Naive thymus-derived CD4-positive, alpha-beta T cell (primary cell): ENCODE measurements around the gene ZSWIM6. TPM values are rescaled to one million over a fixed set of nuclear protein-coding genes. Genes with fewer than 3 reads are reported as not detected.

Experiments
- ATAC-seq: fragments of 150-1000 bp; cut with Tn5 transposase; 2 replicates; pipeline ENCODE4 v1.10.0; 2021; ENCODE audit warnings: mild to moderate bottlenecking, moderate library complexity
- CTCF ChIA-PET: fragments of 350-600 bp; sonication (Branson Sonifier 250); formaldehyde crosslinking; loops from one replicate; lab custom pipeline; 2021; ENCODE audit warnings: antibody characterized with exemption; lab: Charles Lee
- POLR2A ChIA-PET: fragments of 350-600 bp; sonication (Branson Sonifier 250); formaldehyde crosslinking; loops from one replicate; lab custom pipeline; 2021; ENCODE audit warnings: antibody characterized with exemption, inconsistent platforms; lab: Charles Lee
- DNase-seq, 9 donors: peaks; one replicate each; pipeline versions ENCODE4 v3.0.0 to v3.0.0-alpha.2; 2020 to 2022; ENCODE audit warnings: mixed read lengths in 1 of 9
- H3K27ac ChIP-seq: one replicate; pipeline ENCODE4 v1.7.0; 2013; ENCODE audit warnings: mild to moderate bottlenecking, low read depth, low read length, moderate library complexity
- H3K27me3 ChIP-seq, 2 donors: one replicate each; pipeline ENCODE4 v1.7.0; 2013; ENCODE audit warnings: low read length in 2 of 2, mild to moderate bottlenecking in 2 of 2, moderate library complexity in 2 of 2; ENCODE audit not compliant: control insufficient read depth in 2 of 2, insufficient read depth in 2 of 2
- H3K36me3 ChIP-seq, 3 experiments: 1 replicate in 2 of 3; 2 replicates in 1 of 3; pipeline ENCODE4 v1.7.0; 2013; ENCODE audit warnings: low read length in 3 of 3, mild to moderate bottlenecking in 3 of 3, moderate library complexity in 1 of 3; ENCODE audit not compliant: insufficient read depth in 3 of 3, control insufficient read depth in 2 of 3
- H3K4me1 ChIP-seq, 2 donors: one replicate each; pipeline ENCODE4 v1.7.0; 2013; ENCODE audit warnings: low read length in 2 of 2, mild to moderate bottlenecking in 2 of 2, moderate library complexity in 1 of 2; ENCODE audit not compliant: control insufficient read depth in 2 of 2, insufficient read depth in 2 of 2
- H3K4me3 ChIP-seq: 2 replicates; pipeline ENCODE4 v1.7.0; 2013; ENCODE audit warnings: mild to moderate bottlenecking, low read length
- H3K9me3 ChIP-seq, 3 experiments: 1 replicate in 2 of 3; 2 replicates in 1 of 3; pipeline ENCODE4 v1.7.0; 2013; ENCODE audit warnings: low read length in 3 of 3; ENCODE audit not compliant: control insufficient read depth in 2 of 3
- H3K27ac Mint-ChIP-seq, 9 donors: one replicate each; pipeline ENCODE4 v1.8.0; 2020 to 2022; ENCODE audit warnings: mixed read lengths in 9 of 9, mild to moderate bottlenecking in 8 of 9, moderate library complexity in 5 of 9, inconsistent platforms in 2 of 9
- H3K27me3 Mint-ChIP-seq, 5 donors: one replicate each; pipeline ENCODE4 v1.8.0; 2021 to 2022; ENCODE audit warnings: mixed read lengths in 5 of 5, mild to moderate bottlenecking in 1 of 5
- H3K36me3 Mint-ChIP-seq, 5 donors: one replicate each; pipeline ENCODE4 v1.8.0; 2020 to 2022; ENCODE audit warnings: mixed read lengths in 5 of 5, mild to moderate bottlenecking in 3 of 5, inconsistent platforms in 1 of 5
- H3K4me1 Mint-ChIP-seq, 7 donors: one replicate each; pipeline ENCODE4 v1.8.0; 2020 to 2022; ENCODE audit warnings: mixed read lengths in 7 of 7, mild to moderate bottlenecking in 3 of 7, inconsistent platforms in 1 of 7
- H3K4me3 Mint-ChIP-seq, 10 donors: one replicate each; pipeline ENCODE4 v1.8.0; 2020 to 2022; ENCODE audit warnings: mild to moderate bottlenecking in 10 of 10, mixed read lengths in 10 of 10, moderate library complexity in 6 of 10, inconsistent platforms in 2 of 10
- H3K9me3 Mint-ChIP-seq, 11 donors: one replicate each; pipeline ENCODE4 v1.8.0; 2020 to 2022; ENCODE audit warnings: mixed read lengths in 11 of 11, mild to moderate bottlenecking in 4 of 11, inconsistent platforms in 1 of 11, moderate library complexity in 1 of 11
- intact Hi-C, 2 donors: fragments of 100-400 bp; cut with micrococcal nuclease; formaldehyde crosslinking; loops; one replicate each; pipeline ENCODE4 v1.15.1; 2023
- polyA plus RNA-seq, 2 donors: library from polyadenylated mRNA; unstranded; fragments of 300-500 nt; fragmentation: Illumina TruSeq; gene quantifications; one replicate each; pipeline ENCODE4 v1.2.3, GENCODE V29; 2021
- total RNA-seq, 6 experiments: library from RNA in 5 of 6; stranded (reverse) in 5 of 6; gene quantifications; 1 replicate in 5 of 6; 2 replicates in 1 of 6; pipeline ENCODE4 v1.2.3 and lab custom pipeline; 2021 to 2026

The ZSWIM6 gene
- total RNA-seq (10 to 100 TPM in 3 of 5 experiments, 1 to 10 TPM in 2; 4.2 to 18.5 (median 11.5) TPM), polyA plus RNA-seq (under 1 TPM; 0.29 to 0.48 TPM), total RNA-seq (lab: John Stamatoyannopoulos, UW) (29.3 reads per million, percentile 59 among the genes with 10 or more reads in this experiment)

DNA sequence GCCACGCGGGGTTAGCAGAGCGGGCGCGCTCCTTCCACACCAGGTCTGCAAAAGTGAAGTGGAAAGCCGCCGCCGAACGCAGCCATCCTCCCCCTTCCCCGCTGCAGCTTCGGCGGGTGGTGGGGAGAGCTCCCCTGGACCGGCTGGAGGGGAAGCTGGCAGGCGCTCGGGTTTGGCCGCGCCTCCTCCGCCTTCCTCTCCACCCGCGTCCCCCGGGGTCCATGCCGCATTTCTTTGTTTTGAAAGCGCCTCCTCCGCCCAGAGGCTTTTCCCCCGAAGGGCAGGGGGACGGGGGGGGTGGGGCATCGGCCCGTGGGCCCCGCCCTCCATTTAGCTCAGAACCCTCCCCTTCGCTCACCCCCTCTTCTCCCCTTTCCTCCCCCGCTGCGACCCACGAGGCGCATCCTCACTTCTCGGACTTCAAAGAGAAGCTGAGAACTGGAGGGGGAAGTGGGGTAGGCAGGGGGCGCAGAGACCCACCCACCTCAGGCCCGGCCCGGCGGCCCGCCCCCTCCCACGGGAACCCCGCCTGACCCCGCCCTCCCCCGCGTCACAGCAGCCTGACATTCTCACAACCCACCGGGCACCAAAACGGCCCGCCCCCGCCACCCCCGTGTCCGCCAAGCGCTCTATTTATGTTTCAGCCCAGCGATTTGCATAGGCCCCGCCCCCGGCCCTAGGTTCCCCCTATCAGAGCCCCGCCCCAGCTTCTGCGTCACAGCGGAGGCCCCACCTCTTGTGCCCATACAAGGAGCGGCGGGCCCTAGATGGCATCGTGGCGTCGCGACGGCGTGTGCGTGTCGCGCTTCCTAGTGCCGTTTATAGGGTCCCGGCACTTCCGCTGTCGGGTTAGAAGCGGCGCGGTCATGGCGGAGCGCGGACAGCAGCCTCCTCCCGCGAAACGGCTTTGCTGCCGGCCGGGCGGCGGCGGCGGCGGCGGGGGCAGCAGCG, at the start of gene ZSWIM6:
ZSWIM6 (plus strand) TSS at position 852 of the 951 bp plus-strand sequence; CDS start at position 867, 15 bp downstream.
- CTCF ChIA-PET: interaction anchor here (0.7 to 1.3 kb wide), 2 partner anchors 11 to 64 kb away, joined by 3 read pairs; no protein-coding TSS in a partner anchor
- Histone ChIP-seq H3K27me3 (no peaks in the 10 kb centered on the region), H3K4me3 (peak within 1 kb of the TSS; percentile 86), H3K4me1 (peaks cover 15 to 29% of the 10 kb centered on the region in 2 donors), H3K36me3 (peaks cover 0 to 11% (median 0%) of the 10 kb centered on the region in 3 experiments), H3K27ac (peak within 1 kb of the TSS; percentile 91), H3K9me3 (no peaks in the 10 kb centered on the region)
- Mint-ChIP-seq H3K27ac (peak within 1 kb of the TSS; percentile 81 to 98 (median 95)), H3K36me3 (peaks cover 0 to 8% (median 7%) of the 10 kb centered on the region in 5 donors), H3K4me1 (peaks cover 22 to 44% (median 31%) of the 10 kb centered on the region in 7 donors), H3K9me3 (peaks cover 0 to 3% (median 0%) of the 10 kb centered on the region in 11 donors), H3K27me3 (peaks cover 7 to 52% (median 19%) of the 10 kb centered on the region in 5 donors), H3K4me3 (peak within 1 kb of the TSS; percentile 87 to 98 (median 94))
- POLR2A ChIA-PET: interaction anchor here (0.6 to 3.2 kb wide), 19 partner anchors 10 to 1072 kb away, joined by 3 to 27 read pairs (median 4); partner anchors contain the start of genes DEPDC1B, DIMT1, ERCC8 and NDUFAF2
- DNase-seq (peak; percentile 96 to 99 (median 97)), ATAC-seq (peak; percentile 90)
- intact Hi-C loops: loop anchor here (1.0 to 5.0 kb wide), 17 partner anchors 12 to 1081 kb away; partner anchors contain the start of genes ERCC8 (in 2 of the 2), IPO11 (in 2 of the 2), NDUFAF2 (in 2 of the 2) and SMIM15 (in 2 of the 2)

DNA sequence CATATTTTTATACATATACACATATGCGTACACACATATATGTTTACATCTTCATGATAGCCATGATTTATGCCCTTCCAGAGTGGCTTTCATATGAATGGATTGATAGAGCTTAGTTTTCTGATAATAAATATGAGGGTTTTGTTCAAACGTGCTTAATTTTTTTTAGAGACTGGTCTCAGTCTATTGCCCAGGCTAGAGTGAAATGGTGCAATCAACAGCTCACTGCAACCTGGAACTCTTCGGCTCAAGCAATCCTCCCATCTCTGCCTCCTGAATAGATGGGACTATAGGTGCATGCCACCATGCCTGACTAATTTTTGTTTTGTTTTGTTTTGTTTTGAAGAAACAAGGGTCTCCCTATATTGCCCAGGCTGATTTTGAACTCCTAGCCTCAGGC, 48.6 kb upstream of the ZSWIM6 start:
- H3K9me3 ChIP-seq: no peaks in the 10 kb centered on the region
- no peak overlapping the region for H3K27ac ChIP-seq
- Mint-ChIP-seq H3K9me3 (peaks cover 0 to 6% (median 0%) of the 10 kb centered on the region in 11 donors), H3K4me1 (peaks cover 0 to 9% (median 0%) of the 10 kb centered on the region in 7 donors), H3K27ac (no peak overlapping the region), H3K27me3 (no peaks in the 10 kb centered on the region), H3K4me3 (no peak overlapping the region), H3K36me3 (no peaks in the 10 kb centered on the region)
- no peaks in the 10 kb centered on the region for H3K4me1 ChIP-seq
- no peak overlapping the region for H3K4me3 ChIP-seq
- H3K27me3 ChIP-seq: no peaks in the 10 kb centered on the region
- ChIA-PET POLR2A (interaction anchor here (0.7 to 1.0 kb wide), 2 partner anchors 47 to 327 kb away, joined by 3 read pairs; no protein-coding TSS in a partner anchor), CTCF (interaction anchor here (1.0 kb wide), 1 partner anchor 227 kb away, joined by 3 read pairs; no protein-coding TSS in a partner anchor)
- no peaks in the 10 kb centered on the region for H3K36me3 ChIP-seq
- intact Hi-C loops: loop anchor here in 1 of 2 donors (10.0 kb wide), 1 partner anchor 339 kb away; the partner anchor contains the start of genes ERCC8 and NDUFAF2
- ATAC-seq (no peak), DNase-seq (peak in 2 of 9 donors; percentile 12 to 24)

DNA sequence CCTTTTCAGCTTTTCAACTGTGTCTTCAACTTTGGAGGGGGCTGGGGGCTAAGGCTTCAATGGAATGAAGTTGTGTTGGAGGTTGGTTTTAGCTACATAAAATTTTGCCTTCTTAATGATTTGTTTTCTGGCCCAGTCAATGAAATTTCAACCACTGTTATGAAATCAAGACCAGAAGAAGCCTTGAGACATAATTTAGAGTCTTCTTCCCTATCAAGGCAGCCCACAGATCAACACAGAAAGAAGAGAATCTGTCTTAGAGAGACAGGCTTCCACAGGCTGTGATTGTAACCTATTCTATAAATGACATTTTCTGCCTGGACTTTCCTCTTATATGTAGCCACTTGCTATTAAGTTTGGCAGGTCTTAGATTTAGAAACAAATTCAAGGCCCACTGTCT, 46.5 kb upstream of the ZSWIM6 start:
- Mint-ChIP-seq H3K4me3 (no peak overlapping the region), H3K4me1 (peaks cover 0 to 8% (median 0%) of the 10 kb centered on the region in 7 donors), H3K36me3 (no peaks in the 10 kb centered on the region), H3K27ac (peak overlapping the region in 1 of 9 donors; percentile 25), H3K27me3 (no peaks in the 10 kb centered on the region), H3K9me3 (peaks cover 0 to 6% (median 0%) of the 10 kb centered on the region in 11 donors)
- ATAC-seq (no peak), DNase-seq (no peak)
- H3K4me3 ChIP-seq: no peak overlapping the region
- no peaks in the 10 kb centered on the region for H3K9me3 ChIP-seq
- POLR2A ChIA-PET: no interaction called here
- H3K27me3 ChIP-seq: no peaks in the 10 kb centered on the region
- CTCF ChIA-PET: no interaction called here
- no peaks in the 10 kb centered on the region for H3K36me3 ChIP-seq
- intact Hi-C loops: loop anchor here in 1 of 2 donors (2.0 to 10.0 kb wide), 2 partner anchors 45 to 341 kb away; partner anchors contain the start of genes ERCC8 and NDUFAF2
- no peak overlapping the region for H3K27ac ChIP-seq
- H3K4me1 ChIP-seq: no peaks in the 10 kb centered on the region

DNA sequence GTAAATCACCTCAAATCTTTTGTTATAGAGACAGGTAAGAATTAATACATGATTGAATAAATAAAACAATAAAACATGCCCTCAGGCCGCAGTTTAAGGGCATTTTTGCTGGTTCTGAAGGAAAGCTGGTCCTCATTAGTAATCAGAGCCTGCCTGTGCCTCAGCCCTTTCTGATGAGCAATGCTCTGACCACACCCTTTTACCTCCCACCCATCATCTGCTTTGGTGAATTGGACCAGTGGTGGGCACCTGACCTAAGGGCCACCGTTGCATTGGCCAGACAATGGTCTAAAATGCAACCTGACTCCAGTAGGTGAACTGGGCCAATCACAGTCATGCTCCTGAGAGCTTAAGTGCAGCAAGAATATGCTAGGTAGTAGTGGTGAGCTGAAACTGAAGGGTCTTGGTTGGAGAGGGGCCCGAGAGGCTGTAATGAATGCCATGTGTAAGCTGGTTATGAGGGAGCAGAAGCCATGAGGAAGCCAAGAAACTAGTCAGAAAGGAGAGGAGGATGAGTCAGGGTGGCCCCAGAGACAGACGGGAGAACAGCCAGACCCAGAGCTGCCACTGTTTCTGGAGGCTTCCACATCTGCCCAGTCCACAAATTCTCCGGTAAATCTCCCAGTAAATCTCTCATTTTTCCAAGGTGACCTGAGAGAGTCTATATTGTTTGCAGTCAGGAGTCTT, 45.5 kb upstream of the ZSWIM6 start:
- Histone ChIP-seq H3K27ac (no peak overlapping the region), H3K27me3 (no peaks in the 10 kb centered on the region), H3K36me3 (no peaks in the 10 kb centered on the region), H3K4me1 (no peaks in the 10 kb centered on the region), H3K4me3 (no peak overlapping the region), H3K9me3 (no peaks in the 10 kb centered on the region)
- Mint-ChIP-seq H3K27ac (no peak overlapping the region), H3K9me3 (peaks cover 0 to 6% (median 0%) of the 10 kb centered on the region in 11 donors), H3K4me3 (no peak overlapping the region), H3K27me3 (no peaks in the 10 kb centered on the region), H3K4me1 (peaks cover 0 to 4% (median 0%) of the 10 kb centered on the region in 7 donors), H3K36me3 (no peaks in the 10 kb centered on the region)
- ChIA-PET CTCF (no interaction called here), POLR2A (no interaction called here)
- ATAC-seq (no peak), DNase-seq (no peak)
- intact Hi-C loops: loop anchor here in 1 of 2 donors (10.0 kb wide), 1 partner anchor 342 kb away; the partner anchor contains the start of genes ERCC8 and NDUFAF2

DNA sequence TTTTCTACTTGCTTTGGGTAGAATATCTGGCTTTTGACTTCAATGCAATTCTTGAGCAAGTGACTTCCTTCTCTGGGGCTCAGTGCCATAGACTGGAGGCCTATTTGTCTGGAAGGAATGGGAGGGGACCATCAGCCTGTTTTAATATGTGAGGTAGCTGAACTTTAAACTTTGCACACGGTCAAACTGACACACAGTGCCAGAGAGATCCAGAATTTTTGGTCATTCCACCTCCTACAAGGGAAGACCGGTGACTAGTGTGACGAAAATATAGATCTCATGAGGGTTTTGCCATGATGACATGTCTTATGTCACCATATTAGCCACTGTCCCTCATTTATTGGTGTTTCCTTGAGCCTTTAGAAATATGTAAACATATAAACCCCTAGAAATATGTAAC, 44.6 kb upstream of the ZSWIM6 start:
- H3K27me3 ChIP-seq: no peaks in the 10 kb centered on the region
- H3K36me3 Mint-ChIP-seq: no peaks in the 10 kb centered on the region
- H3K9me3 ChIP-seq: no peaks in the 10 kb centered on the region
- H3K4me3 ChIP-seq: no peak overlapping the region
- POLR2A ChIA-PET: no interaction called here
- DNase-seq (no peak), ATAC-seq (no peak)
- no peak overlapping the region for H3K4me3 Mint-ChIP-seq
- peaks cover 0 to 6% (median 0%) of the 10 kb centered on the region in 11 donors for H3K9me3 Mint-ChIP-seq
- intact Hi-C loops: loop anchor here in 1 of 2 donors (10.0 kb wide), 1 partner anchor 343 kb away; the partner anchor contains the start of genes ERCC8 and NDUFAF2
- H3K27ac ChIP-seq: no peak overlapping the region
- H3K36me3 ChIP-seq: no peaks in the 10 kb centered on the region
- peaks cover 0 to 4% (median 0%) of the 10 kb centered on the region in 7 donors for H3K4me1 Mint-ChIP-seq
- CTCF ChIA-PET: interaction anchor here (0.5 kb wide), 1 partner anchor 123 kb away, joined by 3 read pairs; no protein-coding TSS in a partner anchor
- no peak overlapping the region for H3K27ac Mint-ChIP-seq
- no peaks in the 10 kb centered on the region for H3K4me1 ChIP-seq
- no peaks in the 10 kb centered on the region for H3K27me3 Mint-ChIP-seq
